Measurements from ENCODE around the gene LCN9.

LCN9 gene

DNA sequence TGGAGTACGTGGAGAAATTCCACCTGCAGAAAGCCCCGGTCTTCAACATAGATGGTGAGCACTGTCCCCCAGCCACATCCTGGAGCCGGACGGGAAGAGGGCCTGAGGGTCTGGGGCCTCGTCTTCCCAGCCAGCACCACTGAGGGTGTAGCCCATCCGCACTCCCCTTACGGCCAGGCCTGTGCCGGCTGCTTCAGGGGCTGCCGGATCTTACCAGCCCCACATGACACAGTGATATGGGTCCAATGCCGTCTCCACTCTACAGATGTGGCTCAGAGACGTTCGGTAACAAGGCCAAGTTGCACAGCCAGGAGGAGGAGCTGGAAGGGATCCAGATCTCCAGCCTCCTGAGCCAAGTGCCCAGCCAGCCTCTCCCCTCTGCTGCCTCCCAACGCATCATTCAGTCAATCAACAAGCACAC, 45.1 kb upstream of the LCN9 start:
- Histone ChIP-seq H3K27ac (replicated peaks) (no peak overlapping the region), H3K4me3 (replicated peaks; ENCODE audit: insufficient read depth, low read length) (no peak overlapping the region), H3K27me3 (ENCODE audit: insufficient read depth, poor library complexity, severe bottlenecking) (no peaks in the 10 kb centered on the region)
- no peak for DNase-seq (ENCODE audit: low read depth in 1 of 2, low spot score in 1 of 2)
- TF ChIP-seq SPI1 (IDR thresholded peaks at IDR 0.05; ENCODE audit: borderline replicate concordance, low read depth), result no peak
- TF ChIP-seq CTCF (IDR thresholded peaks at IDR 0.05; ENCODE audit: insufficient read depth, low read length), result no peak
- no peak for TF ChIP-seq GABPA (IDR thresholded peaks at IDR 0.05; ENCODE audit: low read depth)
- TF ChIP-seq REST (IDR thresholded peaks at IDR 0.05; ENCODE audit: insufficient replicate concordance, low read depth), result no peak
- no peak for TF ChIP-seq POLR2AphosphoS5 (IDR thresholded peaks at IDR 0.05; ENCODE audit: low read depth)

GRCh38 chr9:135618866-135619598, 44.1 kb upstream of the LCN9 start:
- Histone ChIP-seq H3K27me3 (ENCODE audit: insufficient read depth, poor library complexity, severe bottlenecking) (no peaks in the 10 kb centered on the region), H3K4me3 (replicated peaks; ENCODE audit: insufficient read depth, low read length) (no peak overlapping the region), H3K27ac (replicated peaks) (no peak overlapping the region)
- no peak for TF ChIP-seq CTCF (IDR thresholded peaks at IDR 0.05; ENCODE audit: insufficient read depth, low read length)
- no peak for TF ChIP-seq POLR2AphosphoS5 (IDR thresholded peaks at IDR 0.05; ENCODE audit: low read depth)
- TF ChIP-seq GABPA (IDR thresholded peaks at IDR 0.05; ENCODE audit: low read depth), result no peak
- TF ChIP-seq REST (IDR thresholded peaks at IDR 0.05; ENCODE audit: insufficient replicate concordance, low read depth), result no peak
- no peak for DNase-seq (ENCODE audit: low read depth in 1 of 2, low spot score in 1 of 2)

DNA sequence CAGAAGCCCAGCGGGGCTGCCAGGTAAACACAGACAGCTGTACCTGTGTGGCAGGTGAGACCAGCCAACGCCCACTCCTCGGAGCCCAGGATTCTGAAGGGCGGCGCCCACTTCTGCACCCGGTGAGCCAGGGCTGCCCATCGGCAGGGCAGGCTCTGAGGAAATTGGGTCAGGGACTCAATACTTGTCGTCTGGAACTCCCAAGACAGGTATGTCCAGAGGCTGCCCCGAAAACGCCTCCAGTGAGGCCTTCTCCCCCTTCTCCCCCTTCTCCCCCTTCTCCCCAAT, 43.6 kb upstream of the LCN9 start:
- no peaks in the 10 kb centered on the region for H3K27me3 ChIP-seq (ENCODE audit: insufficient read depth, poor library complexity, severe bottlenecking)
- H3K4me3 ChIP-seq (replicated peaks; ENCODE audit: insufficient read depth, low read length), result no peak overlapping the region
- TF ChIP-seq POLR2AphosphoS5 (IDR thresholded peaks at IDR 0.05; ENCODE audit: low read depth) (no peak), SPI1 (IDR thresholded peaks at IDR 0.05; ENCODE audit: borderline replicate concordance, low read depth) (no peak), REST (IDR thresholded peaks at IDR 0.05; ENCODE audit: insufficient replicate concordance, low read depth) (no peak), CTCF (IDR thresholded peaks at IDR 0.05; ENCODE audit: insufficient read depth, low read length) (no peak), GABPA (IDR thresholded peaks at IDR 0.05; ENCODE audit: low read depth) (no peak)
- H3K27ac ChIP-seq (replicated peaks), result no peak overlapping the region
- no peak for DNase-seq (ENCODE audit: low read depth in 1 of 2, low spot score in 1 of 2)

Data from HL-60 (cell line).